Stimulated activated naive CD8-positive, alpha-beta T cell treated with anti-CD3 and anti-CD28 coated beads, Interleukin-15, Interleukin-2, amounts not matched to agents 100 U/mL and 50 U/mL, for 24 hours (primary cell): ENCODE data around the gene VPS8.

Source experiments
- ATAC-seq: fragments of 150-1000 bp; cut with Tn5 transposase; one replicate; pipeline ENCODE4 v1.10.0; 2021
- DNase-seq: peaks from one replicate; pipeline ENCODE4 v3.0.0; 2021

VPS8 gene

DNA sequence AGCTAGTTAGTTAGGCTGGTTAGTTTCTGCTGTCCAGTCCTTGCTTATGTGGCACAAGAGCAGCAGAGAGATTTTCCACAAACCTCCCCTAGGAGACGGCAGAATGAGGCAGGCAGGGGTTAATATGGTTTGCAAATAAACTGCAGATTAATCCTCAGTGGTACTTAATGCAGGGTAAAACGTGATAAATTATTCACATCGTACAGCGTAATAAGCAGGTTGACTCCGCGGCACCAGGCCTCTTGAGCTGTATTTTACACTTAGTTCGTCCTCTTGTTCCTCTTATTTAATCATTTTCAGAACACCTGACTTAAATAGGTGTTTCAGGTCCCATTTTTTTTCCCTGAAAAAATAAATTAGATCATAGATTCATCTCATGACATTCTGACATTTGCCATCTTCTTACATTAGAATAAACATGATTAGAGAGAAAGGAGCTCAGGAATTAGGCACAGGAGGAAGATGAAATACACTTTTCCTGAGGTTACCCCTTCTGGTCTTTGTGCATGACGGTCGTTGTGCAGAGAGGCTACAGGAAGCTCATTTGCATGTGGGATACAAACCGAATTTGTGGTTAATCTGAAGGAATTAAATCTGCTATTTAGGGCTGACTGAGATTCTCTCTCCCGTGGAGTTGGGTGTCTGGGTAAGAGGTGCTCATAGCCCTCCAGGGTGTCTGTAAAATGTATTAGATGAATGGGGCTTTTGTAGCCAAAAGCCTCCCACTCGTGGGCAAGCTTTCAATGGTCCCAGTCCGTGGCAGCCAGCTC lies 27.1 kb upstream of the VPS8 start:
- ATAC-seq (no peak), DNase-seq (no peak)

DNA sequence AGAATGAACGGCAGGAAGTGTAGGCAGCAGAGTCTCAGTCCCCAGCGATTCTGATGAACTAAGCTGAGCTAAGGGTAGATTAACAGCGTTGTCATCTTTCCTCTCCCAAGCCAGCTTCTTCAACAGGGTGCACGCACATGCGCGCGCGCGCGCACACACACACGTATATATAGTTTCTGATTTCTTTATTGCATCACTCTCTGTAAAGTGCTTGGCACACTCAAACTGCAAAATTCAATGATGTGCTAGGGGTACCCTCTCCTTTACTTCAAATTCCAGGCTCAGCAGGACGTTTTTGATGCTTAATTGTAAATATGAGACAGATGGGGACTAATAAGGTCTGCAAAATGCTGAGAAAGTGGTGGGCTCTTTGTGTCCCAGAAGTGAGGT lies 26.1 kb upstream of the VPS8 start:
- no peak for DNase-seq

DNA sequence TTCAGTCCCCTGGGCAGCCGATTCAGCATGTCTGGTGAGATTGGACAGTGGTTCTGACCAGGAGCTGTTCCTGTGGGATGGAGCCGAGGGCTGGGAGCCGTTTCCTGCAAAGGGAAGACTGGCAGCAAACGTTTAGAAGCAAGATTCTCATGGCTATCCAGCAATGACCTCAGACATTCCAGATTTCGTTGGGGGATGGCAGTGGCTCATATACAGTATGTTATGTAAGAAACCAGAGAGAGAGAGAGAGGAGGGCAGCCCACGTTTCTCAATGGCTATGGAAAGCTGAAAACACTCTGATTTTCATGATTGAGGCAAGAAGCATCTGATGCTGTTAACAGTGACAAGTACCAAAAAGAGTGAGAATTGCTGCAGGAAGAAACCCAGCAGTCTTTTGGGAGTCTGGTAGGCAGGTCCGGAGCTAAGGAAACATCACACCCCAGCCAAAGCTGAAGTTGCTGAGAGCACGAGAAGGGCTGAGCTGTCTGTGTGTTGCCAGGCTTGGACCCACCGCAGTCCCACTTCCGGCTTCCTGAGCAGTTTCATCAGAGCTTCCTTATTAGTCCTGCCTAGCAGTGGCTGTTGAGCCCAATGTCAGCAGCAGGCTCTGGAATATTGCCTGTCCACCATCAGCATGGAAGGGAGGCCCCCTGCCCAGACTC lies 25.6 kb upstream of the VPS8 start:
- ATAC-seq: peak; percentile 65
- DNase-seq: peak; percentile 30

More for the DNA sequence above, 26.1 kb upstream of the VPS8 start:
- no peak for ATAC-seq

DNA sequence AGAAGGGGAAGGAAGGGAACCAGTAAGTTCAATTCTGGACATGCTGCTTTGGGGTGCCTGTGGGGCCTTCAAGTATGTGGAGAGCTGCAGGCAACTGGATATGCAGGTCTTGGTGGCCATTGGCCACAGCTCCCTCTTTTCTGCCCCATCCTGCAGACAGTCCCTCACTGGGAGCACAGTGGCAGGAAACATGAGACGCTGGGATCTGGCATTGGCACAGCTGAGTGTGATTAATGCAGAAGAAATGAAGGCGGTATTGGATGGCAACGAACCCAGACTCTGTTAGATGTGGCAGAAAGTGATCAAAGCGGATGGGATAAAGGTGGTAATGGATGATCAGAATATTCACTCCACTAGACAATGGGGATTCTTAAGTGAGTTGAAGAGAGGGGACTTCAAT lies 23.2 kb upstream of the VPS8 start:
- DNase-seq (no peak), ATAC-seq (no peak)

DNA sequence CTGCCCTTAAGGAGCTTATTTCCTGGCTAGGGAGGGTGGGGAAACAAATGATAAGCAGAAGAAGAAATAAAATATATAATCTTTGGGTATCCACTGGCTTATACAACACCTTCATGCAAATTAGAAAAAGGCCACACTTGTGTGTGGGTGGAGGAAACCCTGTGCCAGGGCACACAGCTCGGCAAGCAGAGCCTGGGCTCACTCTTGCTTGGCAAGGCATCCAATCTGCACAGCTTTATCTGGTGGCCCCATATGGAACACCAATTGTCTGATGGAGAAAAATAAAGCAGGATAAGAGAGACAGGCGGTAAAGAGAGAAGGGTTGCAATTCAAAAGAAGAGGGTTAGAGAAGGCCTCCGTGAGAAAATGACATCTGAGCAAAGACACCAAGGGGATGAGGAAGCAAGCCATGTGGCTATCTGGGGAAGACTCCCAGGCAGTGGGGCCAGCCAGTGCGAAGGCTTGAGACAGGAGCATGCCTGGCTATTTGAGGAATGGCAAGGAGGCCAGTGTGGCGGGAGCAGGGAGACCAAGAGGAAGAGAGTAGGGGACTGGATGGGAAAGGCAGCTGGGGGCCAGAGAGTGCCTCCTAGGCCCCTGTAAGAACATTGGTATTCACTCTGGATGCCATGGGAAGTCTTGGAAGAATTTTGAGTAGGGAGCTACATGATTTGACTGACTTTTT lies 22.5 kb upstream of the VPS8 start:
- ATAC-seq: no peak
- no peak for DNase-seq

DNA sequence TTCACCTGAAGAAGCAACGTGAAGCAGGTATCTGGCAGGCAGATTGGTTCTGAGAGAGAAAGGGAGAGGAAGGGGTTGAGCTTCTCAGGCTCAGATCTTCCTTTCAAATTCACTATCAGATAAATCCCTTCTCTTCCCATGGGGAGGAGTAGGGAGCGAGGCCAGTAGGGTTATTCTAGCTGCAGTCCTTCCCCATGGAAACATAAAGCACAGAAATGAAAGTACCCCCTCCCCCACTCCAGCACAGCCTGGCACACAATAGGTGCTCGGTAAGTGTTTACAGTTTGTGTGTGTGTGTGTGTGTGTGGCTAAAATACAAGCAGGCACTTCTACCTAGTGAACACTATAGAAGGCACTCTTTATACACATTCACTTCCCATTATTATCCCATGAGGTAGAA lies 20.8 kb upstream of the VPS8 start:
- DNase-seq: no peak
- ATAC-seq: no peak

DNA sequence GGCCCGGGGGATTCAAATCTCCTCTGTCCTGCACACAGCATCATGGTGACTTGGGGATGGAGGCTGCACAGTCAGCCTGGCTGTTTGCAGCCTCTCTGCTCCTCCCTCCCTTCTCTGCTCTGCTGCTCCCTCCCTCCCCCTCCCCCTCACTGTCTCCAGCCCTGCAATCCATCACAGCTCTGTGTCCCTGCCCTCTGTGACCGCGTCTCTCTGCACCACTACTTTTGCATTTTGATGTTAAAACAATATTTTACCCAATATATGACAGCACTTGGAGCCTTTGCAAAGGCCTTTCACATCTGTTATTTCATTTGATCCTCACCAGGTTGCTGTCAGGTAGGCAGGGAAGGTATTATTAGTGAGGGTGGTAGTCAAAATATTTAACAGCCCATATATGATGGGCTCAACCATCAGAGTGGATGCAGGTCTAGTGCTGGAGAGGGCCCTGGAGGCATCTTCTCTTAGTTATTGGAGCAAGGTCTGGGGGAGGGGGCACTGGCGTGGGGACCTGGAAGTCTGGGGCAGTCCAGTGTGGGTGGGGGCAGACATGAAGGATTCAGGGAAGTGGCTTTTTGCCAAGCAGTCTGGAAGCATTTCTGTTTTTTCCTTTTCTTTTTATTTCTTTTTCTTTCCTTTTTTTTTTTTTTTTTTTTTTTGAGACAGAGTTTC lies 16.3 kb upstream of the VPS8 start:
- ATAC-seq (no peak), DNase-seq (no peak)

DNA sequence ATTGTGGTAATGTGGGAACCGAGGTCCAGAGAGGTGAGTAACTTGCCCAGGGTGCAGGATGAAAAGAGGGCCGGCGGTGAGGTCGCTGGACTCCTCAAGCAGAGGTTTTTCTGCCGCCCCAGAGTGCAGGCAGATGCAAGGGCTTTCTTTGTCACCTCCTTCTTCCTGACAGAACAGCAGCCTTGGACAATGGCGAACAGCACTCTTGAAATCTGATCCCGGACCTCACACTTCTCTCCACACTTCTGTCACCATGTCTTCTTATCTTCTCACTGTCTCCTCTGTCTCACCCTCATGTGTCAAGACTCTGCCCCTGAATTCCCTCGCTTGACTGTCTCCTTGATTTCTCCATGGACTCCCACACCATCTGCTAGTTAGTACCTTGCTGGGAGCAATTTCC lies 15.4 kb upstream of the VPS8 start:
- ATAC-seq (no peak), DNase-seq (no peak)

DNA sequence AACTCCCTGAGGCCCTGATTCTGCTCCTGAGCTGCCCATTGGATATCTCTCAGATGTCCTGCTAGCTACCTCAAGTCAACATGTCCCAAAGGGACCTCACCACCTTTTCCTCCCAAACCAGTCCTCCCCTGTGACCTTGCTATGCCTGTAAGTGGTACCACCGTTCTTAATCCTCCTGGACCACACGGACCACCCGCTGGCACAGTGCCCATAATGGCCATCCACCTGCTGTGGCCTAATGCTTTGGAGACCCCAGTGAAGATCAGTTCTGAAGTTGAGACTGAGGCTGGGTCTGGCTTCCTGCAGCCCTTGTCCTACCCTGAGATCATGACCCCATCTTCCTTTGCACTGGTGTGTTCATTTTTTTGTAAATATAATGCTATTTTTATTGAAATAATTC lies 15.0 kb upstream of the VPS8 start:
- DNase-seq (no peak), ATAC-seq (no peak)

DNA sequence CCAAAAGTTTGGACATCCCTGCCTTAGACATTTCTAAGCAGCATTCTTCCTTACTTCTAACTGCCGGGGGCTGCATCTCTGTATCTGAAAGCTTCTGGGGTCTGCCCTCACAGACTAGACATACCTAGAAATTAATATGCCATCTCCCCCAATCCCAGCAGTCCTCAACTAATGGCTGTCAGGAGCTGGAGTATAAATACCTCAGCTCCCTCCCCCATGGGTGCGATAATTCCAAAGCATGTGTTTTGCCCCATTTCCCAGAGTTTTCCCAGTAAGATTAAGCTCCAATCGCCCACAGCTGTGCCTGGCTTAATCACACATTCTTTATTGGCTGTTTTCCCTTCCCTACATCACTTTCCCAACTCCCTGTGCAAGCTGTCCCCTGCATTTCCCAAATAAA lies 13.8 kb upstream of the VPS8 start:
- DNase-seq (no peak), ATAC-seq (no peak)

DNA sequence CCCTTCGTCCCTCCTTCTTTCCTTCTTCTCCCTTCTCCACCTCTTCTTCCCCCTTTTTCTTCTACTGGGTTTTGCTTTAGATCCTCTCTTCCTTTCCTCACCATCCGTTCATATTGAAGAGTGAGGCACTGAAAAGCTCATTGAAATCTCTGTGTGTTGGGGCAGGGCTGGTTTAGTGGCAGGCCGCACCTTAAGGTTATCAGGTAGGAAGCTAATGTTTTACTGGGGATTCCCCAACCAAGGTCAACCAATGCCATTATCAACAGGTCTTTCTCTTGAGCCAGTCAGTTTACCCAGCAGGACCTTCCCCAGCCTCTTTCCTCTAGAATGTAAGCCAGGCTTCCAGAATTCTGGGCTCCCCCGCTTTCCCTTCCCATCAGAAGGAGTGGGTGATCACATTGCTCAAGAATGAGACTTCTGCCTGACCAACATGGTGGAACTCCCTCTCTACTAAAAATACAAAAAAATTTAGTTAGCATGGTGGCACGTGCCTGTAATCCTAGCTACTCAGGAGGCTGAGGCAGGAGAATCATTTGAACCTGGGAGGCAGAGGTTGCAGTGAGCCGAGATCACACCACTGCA lies 11.5 kb upstream of the VPS8 start:
- ATAC-seq (no peak), DNase-seq (no peak)

DNA sequence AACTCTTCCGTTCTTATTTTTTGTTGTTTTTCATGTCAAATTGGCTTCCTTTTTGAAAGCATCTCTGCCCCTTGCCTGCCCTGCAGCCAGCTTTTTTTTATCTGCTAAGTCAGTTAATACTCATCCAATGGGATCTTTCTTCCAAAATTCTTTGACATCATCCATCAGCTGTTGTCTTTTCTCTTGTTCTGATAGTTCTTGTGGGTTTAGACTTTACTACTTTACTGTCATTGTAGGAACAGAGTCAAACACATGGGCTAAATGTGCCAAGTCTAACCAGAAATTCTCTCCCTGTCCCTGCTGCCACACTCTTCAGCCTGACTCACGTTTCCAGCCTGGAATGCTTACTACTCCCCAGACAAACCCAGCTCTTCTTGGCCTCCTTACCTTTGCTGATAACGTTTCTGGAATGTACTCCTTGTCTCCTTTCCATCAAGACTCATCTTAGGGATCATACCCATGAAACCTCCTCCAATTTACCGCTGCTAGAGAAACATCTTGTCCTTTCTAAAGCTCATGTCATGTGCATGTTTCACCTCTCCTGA lies 10.7 kb upstream of the VPS8 start:
- DNase-seq: no peak
- no peak for ATAC-seq

DNA sequence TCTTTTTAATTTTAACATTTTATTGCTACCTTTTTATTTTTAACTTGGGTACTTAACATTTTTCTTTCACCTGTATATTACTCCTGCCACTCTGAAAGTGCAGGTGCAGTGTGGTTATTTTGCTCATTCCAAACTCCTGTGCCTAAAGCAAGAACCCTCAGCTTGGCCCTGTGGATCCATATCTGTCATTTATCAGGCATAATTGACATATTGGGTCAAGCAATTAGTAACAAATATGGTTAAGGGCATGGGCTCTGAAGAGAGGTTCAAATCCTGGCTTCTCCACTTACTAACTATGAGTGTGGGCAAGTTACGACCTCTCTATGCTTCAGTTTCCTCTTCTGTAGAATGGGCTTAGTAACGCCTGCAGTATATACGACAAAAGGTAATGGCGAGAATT lies 9.8 kb upstream of the VPS8 start:
- DNase-seq: no peak
- ATAC-seq: no peak

DNA sequence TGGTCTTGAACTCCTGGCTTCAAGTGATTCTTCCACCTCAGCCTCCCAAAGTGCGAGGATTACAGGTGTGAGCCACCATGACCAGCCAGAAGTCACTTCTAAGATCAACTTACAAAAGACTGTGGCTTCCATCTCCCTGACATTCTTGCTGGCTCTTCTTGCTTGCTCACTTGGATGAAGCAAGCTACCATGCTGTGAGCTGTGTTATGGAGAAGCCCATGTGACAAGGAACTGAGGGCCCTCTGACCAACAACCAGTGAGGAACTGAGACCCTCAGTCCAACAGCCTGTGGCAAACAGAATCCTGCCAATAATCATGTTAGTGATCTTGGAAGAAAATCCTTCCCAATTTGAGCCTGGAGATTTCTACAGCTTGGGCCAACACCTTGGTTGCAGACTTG lies 7.2 kb upstream of the VPS8 start:
- DNase-seq: no peak
- ATAC-seq: no peak

DNA sequence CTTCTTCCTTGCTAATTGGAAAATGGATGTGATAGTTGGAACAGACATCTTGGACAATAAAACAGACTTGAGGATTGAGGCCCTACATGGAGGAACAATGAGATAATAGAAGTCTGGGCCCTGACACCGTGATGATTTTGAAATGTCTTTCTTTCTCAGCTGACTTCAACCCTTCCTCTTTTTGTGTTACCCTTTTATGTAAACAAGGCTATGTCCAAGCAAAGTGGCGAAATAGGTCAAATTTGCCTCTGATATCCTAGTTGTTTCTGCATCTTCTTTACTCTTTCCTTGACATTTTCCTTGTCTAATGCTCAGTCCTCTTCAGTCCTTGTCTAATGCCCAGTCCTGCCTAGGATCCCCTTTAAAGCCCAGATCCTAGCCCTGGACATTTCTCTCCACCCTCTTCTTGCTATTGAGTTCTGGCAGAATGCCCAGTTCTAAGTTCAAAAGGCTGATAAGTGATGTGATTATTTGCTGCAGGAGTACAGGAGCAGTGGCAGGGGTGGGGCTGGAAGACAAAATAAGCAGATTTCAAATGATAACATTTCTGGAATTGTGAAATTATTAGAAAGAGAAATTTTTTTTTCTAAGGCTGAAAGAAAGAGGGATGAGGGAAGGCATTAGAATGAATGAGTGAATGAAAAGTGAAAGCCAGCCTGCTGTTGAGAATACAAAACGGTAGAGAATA lies 6.5 kb upstream of the VPS8 start:
- ATAC-seq (no peak), DNase-seq (no peak)

DNA sequence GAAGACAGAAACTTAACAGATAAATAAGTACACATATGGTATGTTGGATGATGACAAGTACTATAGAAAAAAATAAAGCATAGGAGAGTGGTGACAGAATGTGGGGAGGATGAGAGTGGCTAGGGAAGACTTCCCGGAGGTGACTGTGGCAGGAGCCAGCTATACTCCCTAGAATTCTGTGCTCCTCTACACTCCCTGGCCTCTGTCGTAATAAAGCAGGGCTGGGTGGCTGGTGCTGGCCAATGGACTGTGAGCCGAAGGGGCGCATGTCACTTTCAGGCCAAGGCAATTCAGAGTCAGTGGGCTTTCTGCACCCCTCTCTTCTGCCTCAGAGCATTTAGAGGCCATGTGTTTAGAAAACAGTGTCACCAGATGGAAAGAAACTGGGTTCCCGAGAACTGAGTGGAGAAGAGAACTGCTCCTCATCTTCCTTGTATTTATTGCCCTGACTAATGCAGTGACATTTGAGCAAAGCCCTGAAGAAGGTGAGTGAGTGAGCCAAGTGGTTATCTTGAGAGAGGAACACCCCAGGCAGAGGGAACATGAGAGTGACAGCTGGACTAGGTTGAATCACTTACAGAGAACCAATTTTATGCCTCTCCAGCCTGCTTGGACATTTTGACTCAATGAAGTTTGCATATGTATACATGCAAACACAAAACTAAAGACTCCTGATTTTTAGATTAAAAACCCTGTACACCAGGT lies 5.2 kb upstream of the VPS8 start:
- no peak for DNase-seq

DNA sequence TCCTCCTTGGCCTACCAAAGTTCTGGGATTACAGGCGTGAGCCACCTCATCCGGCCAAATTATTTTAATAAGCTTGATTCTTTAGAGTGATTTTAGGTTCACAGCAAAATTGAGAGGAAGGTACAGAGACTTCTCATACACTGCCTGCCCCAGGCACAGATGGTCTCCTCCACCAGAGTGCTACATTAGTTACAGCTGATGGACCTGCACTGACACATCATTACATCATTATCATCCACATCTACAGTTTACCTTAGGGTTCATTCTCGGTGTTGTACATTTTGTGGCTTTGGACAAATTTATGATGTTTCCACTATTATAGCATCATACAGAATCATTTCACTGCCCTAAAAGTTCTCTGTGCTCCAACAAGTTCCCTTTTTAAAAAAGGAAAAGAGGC lies 4.4 kb upstream of the VPS8 start:
- DNase-seq: no peak
- ATAC-seq: no peak

More for the DNA sequence above, 5.2 kb upstream of the VPS8 start:
- ATAC-seq: peak; percentile 31

DNA sequence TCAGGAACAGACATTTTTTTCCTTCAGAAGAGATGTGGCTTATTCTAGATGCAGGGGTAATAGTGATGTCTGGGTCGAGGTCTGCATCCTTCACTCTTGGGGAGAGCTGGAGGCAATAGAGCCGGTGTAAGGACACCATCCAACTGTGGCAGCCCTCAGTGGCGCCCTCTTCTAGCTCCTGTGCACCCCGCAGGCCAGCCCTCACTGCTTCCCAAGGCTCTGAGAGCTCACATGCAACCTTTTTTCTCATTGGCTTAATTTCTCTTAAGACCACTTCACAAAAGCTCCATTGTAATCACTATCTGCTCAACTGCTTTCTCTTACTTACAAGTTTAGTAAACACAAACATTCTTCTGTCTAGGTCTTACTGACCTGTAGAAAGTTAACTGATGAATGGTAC lies 3.9 kb upstream of the VPS8 start:
- DNase-seq (no peak), ATAC-seq (no peak)

DNA sequence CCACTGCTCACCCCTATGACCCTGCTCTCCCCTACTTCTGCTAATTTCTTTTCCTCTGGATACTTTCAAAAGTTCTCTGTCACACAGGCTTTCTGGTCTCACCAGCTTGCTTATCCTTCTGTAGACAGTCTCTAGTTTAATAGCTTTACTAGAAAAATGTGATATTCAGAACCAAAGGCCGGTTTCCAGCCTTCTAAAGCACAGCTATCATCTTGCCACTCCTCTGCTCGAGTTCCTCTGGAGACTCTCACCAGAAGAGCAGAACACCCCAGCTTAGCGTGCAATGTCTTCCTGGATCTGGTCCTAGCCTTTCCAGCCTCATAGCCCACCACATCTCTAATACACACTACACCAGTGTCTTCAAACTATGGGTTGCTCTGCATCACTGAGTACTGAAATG lies 1.8 kb upstream of the VPS8 start:
- DNase-seq: no peak
- ATAC-seq: no peak

DNA sequence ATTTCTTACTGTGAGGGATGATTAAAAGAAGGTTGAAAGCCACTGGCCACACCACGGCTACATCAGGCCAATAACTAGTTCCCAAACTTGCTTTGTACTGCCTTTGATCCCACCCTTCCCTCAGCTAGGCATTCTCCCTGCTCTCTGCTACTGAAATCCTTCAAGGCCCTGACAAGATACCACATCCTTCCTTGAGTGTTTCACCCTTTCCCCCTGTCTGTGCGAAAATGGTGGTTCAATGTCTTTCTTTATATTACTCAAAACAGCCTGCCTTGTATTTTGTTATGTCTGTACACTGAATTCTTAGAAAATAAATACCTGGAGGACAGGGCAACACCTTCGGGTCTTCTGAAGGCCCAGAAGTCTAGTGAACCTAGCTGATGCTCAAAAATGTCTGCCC lies 932 bp upstream of the VPS8 start:
- peak; percentile 9 for DNase-seq
- no peak for ATAC-seq

DNA sequence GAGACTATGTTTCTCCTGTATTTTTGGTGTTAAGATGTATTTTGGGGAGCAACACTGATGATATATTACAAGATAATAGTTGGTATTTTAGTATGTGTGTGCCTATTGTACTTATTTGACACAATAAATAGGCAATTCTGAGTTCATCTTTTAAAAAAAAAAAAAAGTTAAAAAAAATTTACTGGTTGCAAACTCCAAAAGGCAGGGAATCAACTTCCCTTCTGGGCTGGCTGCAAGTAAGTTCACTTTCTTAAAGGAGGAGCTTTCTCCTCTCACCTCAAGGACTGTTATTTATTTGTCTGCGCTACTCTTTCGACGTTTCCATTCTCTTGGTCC lies 335 bp upstream of the VPS8 start:
- DNase-seq (no peak), ATAC-seq (no peak)
